Measurements from ENCODE around the gene RGS16. TPM values are rescaled to one million over a fixed set of nuclear protein-coding genes. Genes with fewer than 3 reads are reported as not detected.

The RGS16 gene
- total and polyA plus RNA-seq, 2 of the 13 experiments (the other 11 are each of a cell fraction or from before 2014, with no cell fraction given), result not detected

GRCh38 chr1:182608236-182608635 lies 4.0 kb upstream of the RGS16 start:
- DNase-seq (ENCODE audit: low spot score), result no peak
- CTCF ChIA-PET (ENCODE audit: low intra/inter-chr PET ratio, low total read pairs), result no interaction called here
- H4K20me1 ChIP-seq (ENCODE audit: insufficient read depth, low read length), result no peaks in the 10 kb centered on the region
- 45% methylated on average over 2 of the region's 2 CpGs for WGBS (ENCODE audit: low lambda C conversion rate)
- TF ChIP-seq ZSCAN30 (CRISPR knock-in tag; IDR thresholded peaks at IDR 0.05) (no peak), DRAP1 (CRISPR knock-in tag; IDR thresholded peaks at IDR 0.05) (no peak)
- H3K4me3 ChIP-seq (replicated peaks in 1 of 3; ENCODE audit: insufficient read depth in 1 of 3, low read depth in 2 of 3, low read length in 3 of 3), result no peak overlapping the region
- H3K9ac ChIP-seq (ENCODE audit: insufficient read depth, low read depth, low read length), result no peak overlapping the region
- no TSS peak for BruUV-seq (replicated peaks)
- no peak overlapping the region for H3K4me2 ChIP-seq (ENCODE audit: low read depth, low read length)
- H2AFZ ChIP-seq (ENCODE audit: low read length), result no peak overlapping the region
- in situ Hi-C loops (cut with HindIII; ENCODE audit: extremely low pct_ligation_motif_present, low pct_unique_long_range_greater_than_20kb) (no loop called here), intact Hi-C loops (cut with micrococcal nuclease; ENCODE audit: unreplicated experiment) (no loop called here)
- POLR2A ChIA-PET, result no interaction called here
- H3K27ac ChIP-seq (ENCODE audit: extremely low read length, insufficient read depth, low read length), result no peak overlapping the region
- no peaks in the 10 kb centered on the region for H3K4me1 ChIP-seq (ENCODE audit: insufficient read depth, low read length)
- H3K79me2 ChIP-seq (ENCODE audit: insufficient read depth, low read length), result no peaks in the 10 kb centered on the region
- FAIRE-seq, result no peak
- no peak for ATAC-seq
- peaks cover 6 to 37% of the 10 kb centered on the region in 2 experiments; a peak in 3 of 5 replicates for H3K27me3 ChIP-seq (ENCODE audit: control insufficient read depth in 1 of 2, insufficient read depth in 2 of 2, low read length in 2 of 2)
- no peaks in the 10 kb centered on the region for H3K9me3 ChIP-seq (ENCODE audit: low read length)
- H3K36me3 ChIP-seq (replicated peaks in 1 of 2; ENCODE audit: control insufficient read depth in 1 of 2, insufficient read depth in 2 of 2, low read length in 2 of 2), result no peaks in the 10 kb centered on the region

DNA sequence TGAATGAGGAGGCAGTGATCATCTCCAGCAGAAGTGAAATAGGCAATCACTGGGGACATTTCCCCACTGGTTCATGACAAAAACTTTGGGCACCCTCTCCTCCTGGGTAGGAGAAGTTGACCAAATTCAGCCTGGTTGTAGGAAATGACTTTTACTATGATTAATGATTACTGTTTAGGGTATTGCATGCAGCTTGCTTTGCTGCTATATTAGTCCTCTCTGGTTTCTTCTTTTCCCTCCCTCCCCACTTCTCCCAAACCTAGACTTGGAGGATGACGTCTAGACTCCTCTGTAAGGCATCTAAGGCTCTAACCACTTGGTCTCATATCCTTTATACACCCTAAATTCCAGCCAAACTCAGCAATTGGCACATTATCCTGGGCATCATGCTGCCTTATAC lies 3.4 kb upstream of the RGS16 start:
- in situ Hi-C loops (cut with HindIII; ENCODE audit: extremely low pct_ligation_motif_present, low pct_unique_long_range_greater_than_20kb), result no loop called here
- no peaks in the 10 kb centered on the region for H3K36me3 ChIP-seq (replicated peaks in 1 of 2; ENCODE audit: control insufficient read depth in 1 of 2, insufficient read depth in 2 of 2, low read length in 2 of 2)
- H3K4me2 ChIP-seq (ENCODE audit: low read depth, low read length), result no peak overlapping the region
- no peaks in the 10 kb centered on the region for H3K79me2 ChIP-seq (ENCODE audit: insufficient read depth, low read length)
- ATAC-seq (no peak), FAIRE-seq (no peak), DNase-seq (ENCODE audit: low spot score) (no peak)
- intact Hi-C loops (cut with micrococcal nuclease; ENCODE audit: unreplicated experiment), result no loop called here
- no peak overlapping the region for H3K27ac ChIP-seq (ENCODE audit: extremely low read length, insufficient read depth, low read length)
- H3K27me3 ChIP-seq (ENCODE audit: control insufficient read depth in 1 of 2, insufficient read depth in 2 of 2, low read length in 2 of 2), result peaks cover 6 to 34% of the 10 kb centered on the region in 2 experiments; a peak in 3 of 5 replicates
- no peaks in the 10 kb centered on the region for H4K20me1 ChIP-seq (ENCODE audit: insufficient read depth, low read length)
- no peak overlapping the region for H2AFZ ChIP-seq (ENCODE audit: low read length)
- ChIA-PET POLR2A (no interaction called here), CTCF (ENCODE audit: low intra/inter-chr PET ratio, low total read pairs) (no interaction called here)
- no peak overlapping the region for H3K4me3 ChIP-seq (replicated peaks in 1 of 3; ENCODE audit: insufficient read depth in 1 of 3, low read depth in 2 of 3, low read length in 3 of 3)
- H3K9me3 ChIP-seq (ENCODE audit: low read length), result no peaks in the 10 kb centered on the region
- H3K4me1 ChIP-seq (ENCODE audit: insufficient read depth, low read length), result no peaks in the 10 kb centered on the region
- BruUV-seq (replicated peaks), result no TSS peak
- H3K9ac ChIP-seq (ENCODE audit: insufficient read depth, low read depth, low read length), result no peak overlapping the region
- TF ChIP-seq TBL1XR1 (IDR thresholded peaks at IDR 0.05; ENCODE audit: borderline replicate concordance, low read length, partially characterized antibody) (no peak), ZNF510 (CRISPR knock-in tag; IDR thresholded peaks at IDR 0.05; ENCODE audit: low read depth) (no peak), HNF1B (CRISPR knock-in tag; IDR thresholded peaks at IDR 0.05) (no peak), ZNF44 (CRISPR knock-in tag; IDR thresholded peaks at IDR 0.05) (no peak), ZNF883 (CRISPR knock-in tag; IDR thresholded peaks at IDR 0.05; ENCODE audit: not compliant biosample characterization) (no peak), PLRG1 (conservative IDR thresholded peaks at IDR 0.05) (no peak)
- TF ChIP-seq, protein P1, sequence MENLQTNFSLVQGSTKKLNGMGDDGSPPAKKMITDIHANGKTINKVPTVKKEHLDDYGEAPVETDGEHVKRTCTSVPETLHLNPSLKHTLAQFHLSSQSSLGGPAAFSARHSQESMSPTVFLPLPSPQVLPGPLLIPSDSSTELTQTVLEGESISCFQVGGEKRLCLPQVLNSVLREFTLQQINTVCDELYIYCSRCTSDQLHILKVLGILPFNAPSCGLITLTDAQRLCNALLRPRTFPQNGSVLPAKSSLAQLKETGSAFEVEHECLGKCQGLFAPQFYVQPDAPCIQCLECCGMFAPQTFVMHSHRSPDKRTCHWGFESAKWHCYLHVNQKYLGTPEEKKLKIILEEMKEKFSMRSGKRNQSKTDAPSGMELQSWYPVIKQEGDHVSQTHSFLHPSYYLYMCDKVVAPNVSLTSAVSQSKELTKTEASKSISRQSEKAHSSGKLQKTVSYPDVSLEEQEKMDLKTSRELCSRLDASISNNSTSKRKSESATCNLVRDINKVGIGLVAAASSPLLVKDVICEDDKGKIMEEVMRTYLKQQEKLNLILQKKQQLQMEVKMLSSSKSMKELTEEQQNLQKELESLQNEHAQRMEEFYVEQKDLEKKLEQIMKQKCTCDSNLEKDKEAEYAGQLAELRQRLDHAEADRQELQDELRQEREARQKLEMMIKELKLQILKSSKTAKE (CRISPR knock-in tag; IDR thresholded peaks at IDR 0.05; ENCODE audit: borderline replicate concordance), result no peak
- TF ChIP-seq, protein P2, sequence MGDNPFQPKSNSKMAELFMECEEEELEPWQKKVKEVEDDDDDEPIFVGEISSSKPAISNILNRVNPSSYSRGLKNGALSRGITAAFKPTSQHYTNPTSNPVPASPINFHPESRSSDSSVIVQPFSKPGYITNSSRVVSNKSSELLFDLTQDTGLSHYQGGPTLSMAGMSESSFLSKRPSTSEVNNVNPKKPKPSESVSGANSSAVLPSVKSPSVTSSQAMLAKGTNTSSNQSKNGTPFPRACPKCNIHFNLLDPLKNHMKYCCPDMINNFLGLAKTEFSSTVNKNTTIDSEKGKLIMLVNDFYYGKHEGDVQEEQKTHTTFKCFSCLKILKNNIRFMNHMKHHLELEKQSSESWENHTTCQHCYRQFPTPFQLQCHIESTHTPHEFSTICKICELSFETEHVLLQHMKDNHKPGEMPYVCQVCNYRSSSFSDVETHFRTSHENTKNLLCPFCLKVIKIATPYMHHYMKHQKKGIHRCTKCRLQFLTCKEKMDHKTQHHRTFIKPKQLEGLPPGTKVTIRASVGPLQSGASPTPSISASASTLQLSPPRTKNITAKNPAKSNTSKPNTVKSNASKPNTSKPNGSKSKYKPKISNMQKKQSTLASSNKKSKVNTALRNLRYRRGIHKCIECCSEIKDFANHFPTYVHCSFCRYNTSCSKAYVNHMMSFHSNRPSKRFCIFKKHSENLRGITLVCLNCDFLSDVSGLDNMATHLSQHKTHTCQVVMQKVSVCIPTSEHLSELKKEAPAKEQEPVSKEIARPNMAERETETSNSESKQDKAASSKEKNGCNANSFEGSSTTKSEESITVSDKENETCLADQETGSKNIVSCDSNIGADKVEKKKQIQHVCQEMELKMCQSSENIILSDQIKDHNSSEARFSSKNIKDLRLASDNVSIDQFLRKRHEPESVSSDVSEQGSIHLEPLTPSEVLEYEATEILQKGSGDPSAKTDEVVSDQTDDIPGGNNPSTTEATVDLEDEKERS (CRISPR knock-in tag; IDR thresholded peaks at IDR 0.05), result no peak
- WGBS (ENCODE audit: low lambda C conversion rate), result 0% methylated on average over 1 of the region's 1 CpG
